ENCODE data around the gene MS4A3.

MS4A3 gene

GRCh38 chr11:60085909-60086308 is 29.4 kb downstream of the MS4A3 start:
- no peaks in the 10 kb centered on the region for H3F3A ChIP-seq (ENCODE audit: insufficient read depth, low read length)
- no peak overlapping the region for H3K27ac ChIP-seq (ENCODE audit: low read length)
- H3K27me3 ChIP-seq (replicated peaks; ENCODE audit: insufficient read depth, low read length) = no peaks in the 10 kb centered on the region
- DNase-seq = no peak
- H3K9me3 ChIP-seq (replicated peaks; ENCODE audit: insufficient read depth, low read length) = no peaks in the 10 kb centered on the region
- no peaks in the 10 kb centered on the region for H4K20me1 ChIP-seq (ENCODE audit: insufficient read depth, low read length)
- H3K9me2 ChIP-seq (replicated peaks; ENCODE audit: insufficient read depth, low read length) = no peaks in the 10 kb centered on the region
- no peak overlapping the region for H2AFZ ChIP-seq (ENCODE audit: low read length)
- no peak overlapping the region for H3K4me2 ChIP-seq (ENCODE audit: low read depth, low read length)
- no peaks in the 10 kb centered on the region for H3K4me1 ChIP-seq (ENCODE audit: low read length)
- no peak for TF ChIP-seq EZH2 (optimal IDR thresholded peaks at IDR 0.05; ENCODE audit: low read depth, low read length)
- TF ChIP-seq EZH2phosphoT487 (IDR thresholded peaks at IDR 0.05; ENCODE audit: low read length) = no peak
- TF ChIP-seq, protein P1, sequence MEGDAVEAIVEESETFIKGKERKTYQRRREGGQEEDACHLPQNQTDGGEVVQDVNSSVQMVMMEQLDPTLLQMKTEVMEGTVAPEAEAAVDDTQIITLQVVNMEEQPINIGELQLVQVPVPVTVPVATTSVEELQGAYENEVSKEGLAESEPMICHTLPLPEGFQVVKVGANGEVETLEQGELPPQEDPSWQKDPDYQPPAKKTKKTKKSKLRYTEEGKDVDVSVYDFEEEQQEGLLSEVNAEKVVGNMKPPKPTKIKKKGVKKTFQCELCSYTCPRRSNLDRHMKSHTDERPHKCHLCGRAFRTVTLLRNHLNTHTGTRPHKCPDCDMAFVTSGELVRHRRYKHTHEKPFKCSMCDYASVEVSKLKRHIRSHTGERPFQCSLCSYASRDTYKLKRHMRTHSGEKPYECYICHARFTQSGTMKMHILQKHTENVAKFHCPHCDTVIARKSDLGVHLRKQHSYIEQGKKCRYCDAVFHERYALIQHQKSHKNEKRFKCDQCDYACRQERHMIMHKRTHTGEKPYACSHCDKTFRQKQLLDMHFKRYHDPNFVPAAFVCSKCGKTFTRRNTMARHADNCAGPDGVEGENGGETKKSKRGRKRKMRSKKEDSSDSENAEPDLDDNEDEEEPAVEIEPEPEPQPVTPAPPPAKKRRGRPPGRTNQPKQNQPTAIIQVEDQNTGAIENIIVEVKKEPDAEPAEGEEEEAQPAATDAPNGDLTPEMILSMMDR (IDR thresholded peaks at IDR 0.05; ENCODE audit: low read length) = no peak
- H3K79me2 ChIP-seq (ENCODE audit: low read length) = no peaks in the 10 kb centered on the region
- no peak overlapping the region for H3K9ac ChIP-seq (ENCODE audit: low read length)
- no peaks in the 10 kb centered on the region for H3K36me3 ChIP-seq (replicated peaks; ENCODE audit: insufficient read depth, low read length)
- no peak overlapping the region for H3K4me3 ChIP-seq (ENCODE audit: low read length)

GRCh38 chr11:60087239-60087638 is 30.8 kb downstream of the MS4A3 start:
- no peaks in the 10 kb centered on the region for H3K36me3 ChIP-seq (replicated peaks; ENCODE audit: insufficient read depth, low read length)
- no peak overlapping the region for H2AFZ ChIP-seq (ENCODE audit: low read length)
- no peaks in the 10 kb centered on the region for H3K9me2 ChIP-seq (replicated peaks; ENCODE audit: insufficient read depth, low read length)
- no peaks in the 10 kb centered on the region for H4K20me1 ChIP-seq (ENCODE audit: insufficient read depth, low read length)
- no peak overlapping the region for H3K4me3 ChIP-seq (ENCODE audit: low read length)
- no peak for TF ChIP-seq EZH2phosphoT487 (IDR thresholded peaks at IDR 0.05; ENCODE audit: low read length)
- H3K4me1 ChIP-seq (ENCODE audit: low read length) = no peaks in the 10 kb centered on the region
- no peak overlapping the region for H3K27ac ChIP-seq (ENCODE audit: low read length)
- H3K9ac ChIP-seq (ENCODE audit: low read length) = no peak overlapping the region
- DNase-seq = no peak
- H3F3A ChIP-seq (ENCODE audit: insufficient read depth, low read length) = no peaks in the 10 kb centered on the region
- H3K9me3 ChIP-seq (replicated peaks; ENCODE audit: insufficient read depth, low read length) = no peaks in the 10 kb centered on the region
- H3K4me2 ChIP-seq (ENCODE audit: low read depth, low read length) = no peak overlapping the region
- H3K79me2 ChIP-seq (ENCODE audit: low read length) = no peaks in the 10 kb centered on the region
- no peaks in the 10 kb centered on the region for H3K27me3 ChIP-seq (replicated peaks; ENCODE audit: insufficient read depth, low read length)

DNA sequence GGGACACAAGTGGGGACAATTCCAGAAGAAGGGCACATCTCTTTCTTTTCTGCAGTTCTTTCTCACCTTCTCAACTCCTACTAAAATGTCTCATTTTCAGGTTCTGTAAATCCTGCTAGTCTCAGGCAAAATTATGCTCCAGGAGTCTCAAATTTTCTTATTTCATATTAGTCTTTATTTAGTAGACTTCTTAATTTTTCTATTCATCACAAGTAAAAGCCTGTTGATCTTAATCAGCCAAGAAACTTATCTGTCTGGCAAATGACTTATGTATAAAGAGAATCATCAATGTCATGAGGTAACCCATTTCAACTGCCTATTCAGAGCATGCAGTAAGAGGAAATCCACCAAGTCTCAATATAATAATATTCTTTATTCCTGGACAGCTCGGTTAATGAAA is 31.9 kb downstream of the MS4A3 start, which contains the start of gene MS4A2:
TSS of gene MS4A2 (plus strand) at position 301 of the 400 bp plus-strand sequence. CDS start 102 bp downstream, outside the sequence.
- no peak for TF ChIP-seq EZH2phosphoT487 (IDR thresholded peaks at IDR 0.05; ENCODE audit: low read length)
- no peak for TF ChIP-seq EZH2 (optimal IDR thresholded peaks at IDR 0.05; ENCODE audit: low read depth, low read length)
- TF ChIP-seq, protein P1 (IDR thresholded peaks at IDR 0.05; ENCODE audit: low read length) = no peak
- H3K9ac ChIP-seq (ENCODE audit: low read length) = no peak within 1 kb of the TSS

DNA sequence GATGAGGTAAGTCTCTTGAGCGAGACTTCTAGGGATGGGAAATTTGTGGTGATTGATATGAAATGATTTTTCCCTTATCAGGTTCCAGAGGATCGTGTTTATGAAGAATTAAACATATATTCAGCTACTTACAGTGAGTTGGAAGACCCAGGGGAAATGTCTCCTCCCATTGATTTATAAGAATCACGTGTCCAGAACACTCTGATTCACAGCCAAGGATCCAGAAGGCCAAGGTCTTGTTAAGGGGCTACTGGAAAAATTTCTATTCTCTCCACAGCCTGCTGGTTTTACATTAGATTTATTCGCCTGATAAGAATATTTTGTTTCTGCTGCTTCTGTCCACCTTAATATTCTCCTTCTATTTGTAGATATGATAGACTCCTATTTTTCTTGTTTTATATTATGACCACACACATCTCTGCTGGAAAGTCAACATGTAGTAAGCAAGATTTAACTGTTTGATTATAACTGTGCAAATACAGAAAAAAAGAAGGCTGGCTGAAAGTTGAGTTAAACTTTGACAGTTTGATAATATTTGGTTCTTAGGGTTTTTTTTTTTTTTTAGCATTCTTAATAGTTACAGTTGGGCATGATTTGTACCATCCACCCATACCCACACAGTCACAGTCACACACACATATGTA is 39.1 kb downstream of the MS4A3 start:
- Histone ChIP-seq H3K79me2 (ENCODE audit: low read length) (no peaks in the 10 kb centered on the region), H3K27ac (ENCODE audit: low read length) (no peak overlapping the region), H3K4me1 (ENCODE audit: low read length) (no peaks in the 10 kb centered on the region), H2AFZ (ENCODE audit: low read length) (no peak overlapping the region), H3K4me2 (ENCODE audit: low read depth, low read length) (no peak overlapping the region), H3K9me2 (replicated peaks; ENCODE audit: insufficient read depth, low read length) (no peaks in the 10 kb centered on the region), H3K4me3 (ENCODE audit: low read length) (no peak overlapping the region), H3K9me3 (replicated peaks; ENCODE audit: insufficient read depth, low read length) (no peaks in the 10 kb centered on the region), H3K9ac (ENCODE audit: low read length) (no peak overlapping the region), H3K27me3 (replicated peaks; ENCODE audit: insufficient read depth, low read length) (no peaks in the 10 kb centered on the region), H4K20me1 (ENCODE audit: insufficient read depth, low read length) (no peaks in the 10 kb centered on the region), H3K36me3 (replicated peaks; ENCODE audit: insufficient read depth, low read length) (no peaks in the 10 kb centered on the region), H3F3A (ENCODE audit: insufficient read depth, low read length) (no peaks in the 10 kb centered on the region)
- TF ChIP-seq, protein P1 (IDR thresholded peaks at IDR 0.05; ENCODE audit: low read length) = no peak
- TF ChIP-seq EZH2 (optimal IDR thresholded peaks at IDR 0.05; ENCODE audit: low read depth, low read length) = no peak
- TF ChIP-seq EZH2phosphoT487 (IDR thresholded peaks at IDR 0.05; ENCODE audit: low read length) = no peak
- DNase-seq = no peak

More for the DNA sequence above, 31.9 kb downstream of the MS4A3 start, which contains the start of gene MS4A2:
- DNase-seq = no peak
- Histone ChIP-seq H3K79me2 (ENCODE audit: low read length) (no peaks in the 10 kb centered on the region), H3K9me2 (replicated peaks; ENCODE audit: insufficient read depth, low read length) (no peaks in the 10 kb centered on the region), H3K27ac (ENCODE audit: low read length) (no peak within 1 kb of the TSS), H3F3A (ENCODE audit: insufficient read depth, low read length) (no peaks in the 10 kb centered on the region), H2AFZ (ENCODE audit: low read length) (no peak within 1 kb of the TSS), H3K4me3 (ENCODE audit: low read length) (no peak within 1 kb of the TSS), H3K4me1 (ENCODE audit: low read length) (no peaks in the 10 kb centered on the region), H4K20me1 (ENCODE audit: insufficient read depth, low read length) (no peaks in the 10 kb centered on the region), H3K36me3 (replicated peaks; ENCODE audit: insufficient read depth, low read length) (no peaks in the 10 kb centered on the region), H3K9me3 (replicated peaks; ENCODE audit: insufficient read depth, low read length) (no peaks in the 10 kb centered on the region), H3K4me2 (ENCODE audit: low read depth, low read length) (no peak within 1 kb of the TSS), H3K27me3 (replicated peaks; ENCODE audit: insufficient read depth, low read length) (no peaks in the 10 kb centered on the region)
